SJSA1 (cell line): ENCODE measurements around the gene PSMC1. TPM values are rescaled to one million over a fixed set of nuclear protein-coding genes. Genes with fewer than 3 reads are reported as not detected.

Experiments
- DNase-seq, 2 experiments: peaks; one replicate each; pipeline ENCODE4 v3.0.0-alpha.2; 2015 to 2020; ENCODE audit warnings: low spot score in 2 of 2, low read depth in 1 of 2
- H3K27ac ChIP-seq: fragments of 250-450 bp; sonication (Bioruptor Pico); 2 replicates; pipeline ENCODE4 v1.5.1; 2020; ENCODE audit warnings: mild to moderate bottlenecking, moderate library complexity
- H3K27me3 ChIP-seq: fragments of 250-450 bp; sonication (Bioruptor Pico); replicated peaks from 2 replicates; pipeline ENCODE4 v1.5.1; 2020; ENCODE audit warnings: mild to moderate bottlenecking, moderate library complexity
- H3K36me3 ChIP-seq: fragments of 250-450 bp; sonication (Bioruptor Pico); 2 replicates; pipeline ENCODE4 v1.5.1; 2020; ENCODE audit warnings: mild to moderate bottlenecking
- H3K4me1 ChIP-seq: fragments of 250-450 bp; sonication (Bioruptor Pico); replicated peaks from 2 replicates; pipeline ENCODE4 v1.6.1; 2021; ENCODE audit warnings: mild to moderate bottlenecking
- H3K4me3 ChIP-seq: fragments of 250-450 bp; sonication (Bioruptor Pico); 2 replicates; pipeline ENCODE4 v1.5.1; 2020; ENCODE audit warnings: mild to moderate bottlenecking
- H3K9me3 ChIP-seq: fragments of 250-450 bp; sonication (Bioruptor Pico); replicated peaks from 2 replicates; pipeline ENCODE4 v1.5.1; 2020; ENCODE audit warnings: mild to moderate bottlenecking
- total RNA-seq: library from RNA; depleted of rRNA; stranded (reverse); fragments of >200 nt; shearing (Covaris generic); gene quantifications from 2 replicates; pipeline ENCODE4 v1.2.3, GENCODE V29; 2014

Gene PSMC1
- total RNA-seq, 1 experiment from 2014 or later: 401 TPM

- H3K9me3 ChIP-seq: no peaks in the 10 kb centered on the region
- no peak overlapping the region for H3K27ac ChIP-seq
- no peak overlapping the region for H3K4me3 ChIP-seq
- peaks cover under 1% of the 10 kb centered on the region; the same call in 1 of the 2 replicates for H3K4me1 ChIP-seq
- no peak for DNase-seq
- H3K36me3 ChIP-seq: peaks cover 28% of the 10 kb centered on the region
- no peaks in the 10 kb centered on the region for H3K27me3 ChIP-seq
Measured at GRCh38 chr14:90301668-90302090, 45.3 kb downstream of the PSMC1 start.

- no peaks in the 10 kb centered on the region for H3K9me3 ChIP-seq
- H3K36me3 ChIP-seq: peaks cover 27% of the 10 kb centered on the region
- DNase-seq: no peak
- H3K4me3 ChIP-seq: no peak overlapping the region
- no peaks in the 10 kb centered on the region for H3K27me3 ChIP-seq
- H3K4me1 ChIP-seq: no peaks in the 10 kb centered on the region
- H3K27ac ChIP-seq: no peak overlapping the region
Measured at GRCh38 chr14:90302529-90303303, 46.4 kb downstream of the PSMC1 start.

GRCh38 chr14:90303473-90303872 is 47.1 kb downstream of the PSMC1 start:
- H3K27me3 ChIP-seq: no peaks in the 10 kb centered on the region
- H3K36me3 ChIP-seq: peaks cover 28% of the 10 kb centered on the region
- DNase-seq: no peak
- no peak overlapping the region for H3K4me3 ChIP-seq
- H3K27ac ChIP-seq: no peak overlapping the region
- H3K9me3 ChIP-seq: no peaks in the 10 kb centered on the region
- no peaks in the 10 kb centered on the region for H3K4me1 ChIP-seq

GRCh38 chr14:90304502-90304901 is 48.1 kb downstream of the PSMC1 start:
- Histone ChIP-seq H3K36me3 (peaks cover 34% of the 10 kb centered on the region), H3K4me3 (no peak overlapping the region), H3K27me3 (no peaks in the 10 kb centered on the region), H3K27ac (no peak overlapping the region), H3K4me1 (no peaks in the 10 kb centered on the region), H3K9me3 (no peaks in the 10 kb centered on the region)
- no peak for DNase-seq

- Histone ChIP-seq H3K27me3 (no peaks in the 10 kb centered on the region), H3K36me3 (peaks cover 39% of the 10 kb centered on the region), H3K4me1 (no peaks in the 10 kb centered on the region), H3K27ac (no peak overlapping the region), H3K4me3 (no peak overlapping the region), H3K9me3 (no peaks in the 10 kb centered on the region)
- no peak for DNase-seq
Measured at GRCh38 chr14:90305176-90305601, 48.8 kb downstream of the PSMC1 start.

GRCh38 chr14:90308561-90308960 is 52.2 kb downstream of the PSMC1 start:
- Histone ChIP-seq H3K36me3 (peaks cover 46% of the 10 kb centered on the region), H3K4me1 (no peaks in the 10 kb centered on the region), H3K27me3 (no peaks in the 10 kb centered on the region), H3K27ac (no peak overlapping the region), H3K9me3 (no peaks in the 10 kb centered on the region), H3K4me3 (no peak overlapping the region)
- DNase-seq: no peak

- no peak for DNase-seq
- no peak overlapping the region for H3K27ac ChIP-seq
- no peaks in the 10 kb centered on the region for H3K9me3 ChIP-seq
- no peak overlapping the region for H3K4me3 ChIP-seq
- peaks cover 37% of the 10 kb centered on the region for H3K36me3 ChIP-seq
- H3K4me1 ChIP-seq: peaks cover 7% of the 10 kb centered on the region; the same call in 1 of the 2 replicates
- H3K27me3 ChIP-seq: no peaks in the 10 kb centered on the region
Measured at GRCh38 chr14:90317286-90317685, 60.9 kb downstream of the PSMC1 start.

GRCh38 chr14:90318016-90318415 is 61.7 kb downstream of the PSMC1 start:
- Histone ChIP-seq H3K9me3 (no peaks in the 10 kb centered on the region), H3K36me3 (peaks cover 34% of the 10 kb centered on the region), H3K27me3 (no peaks in the 10 kb centered on the region), H3K27ac (no peak overlapping the region), H3K4me1 (peaks cover 7% of the 10 kb centered on the region; the same call in 1 of the 2 replicates), H3K4me3 (no peak overlapping the region)
- DNase-seq: no peak

- Histone ChIP-seq H3K27ac (no peak overlapping the region), H3K4me3 (no peak overlapping the region), H3K9me3 (no peaks in the 10 kb centered on the region), H3K27me3 (no peaks in the 10 kb centered on the region), H3K36me3 (peaks cover 29% of the 10 kb centered on the region), H3K4me1 (peaks cover 7% of the 10 kb centered on the region; the same call in 1 of the 2 replicates)
- no peak for DNase-seq
Measured at GRCh38 chr14:90319173-90319572, 62.8 kb downstream of the PSMC1 start.

- H3K4me3 ChIP-seq: no peak overlapping the region
- no peaks in the 10 kb centered on the region for H3K9me3 ChIP-seq
- no peak for DNase-seq
- no peak overlapping the region for H3K27ac ChIP-seq
- H3K4me1 ChIP-seq: peaks cover 7% of the 10 kb centered on the region; the same call in 1 of the 2 replicates
- H3K27me3 ChIP-seq: no peaks in the 10 kb centered on the region
- peaks cover 23% of the 10 kb centered on the region for H3K36me3 ChIP-seq
Measured at GRCh38 chr14:90319634-90320541, 63.5 kb downstream of the PSMC1 start.

- Histone ChIP-seq H3K27me3 (no peaks in the 10 kb centered on the region), H3K9me3 (no peaks in the 10 kb centered on the region), H3K36me3 (peaks cover 9% of the 10 kb centered on the region; the same call in 1 of the 2 replicates), H3K27ac (no peak overlapping the region), H3K4me3 (no peak overlapping the region), H3K4me1 (peaks cover 7% of the 10 kb centered on the region; the same call in 1 of the 2 replicates)
- DNase-seq: no peak
Measured at GRCh38 chr14:90321891-90322290, 65.5 kb downstream of the PSMC1 start.
